ENCODE data around the gene CDK17. TPM values are rescaled to one million over a fixed set of nuclear protein-coding genes. Genes with fewer than 3 reads are reported as not detected.

The CDK17 gene
- total and polyA plus RNA-seq, 4 experiments from 2014 or later: 30.5 to 67.4 (median 49.2) TPM

DNA sequence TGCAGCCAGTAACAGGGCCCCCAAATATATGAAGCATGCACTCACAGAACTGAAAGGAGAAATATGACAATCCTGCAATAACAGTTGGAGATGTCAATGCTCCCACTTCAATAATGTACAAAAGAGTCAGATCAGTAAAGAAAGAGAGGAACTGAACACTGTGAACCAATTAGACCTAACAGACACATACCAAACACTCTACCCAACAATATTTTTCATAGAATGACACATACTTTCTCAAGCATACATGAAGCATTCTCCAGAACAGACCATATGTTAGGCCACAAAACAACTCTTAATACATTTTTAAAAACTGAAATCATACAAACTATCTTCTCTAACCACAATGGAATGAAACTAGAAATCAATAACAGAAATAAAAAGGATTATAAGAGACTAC, 125.9 kb downstream of the CDK17 start:
- Histone ChIP-seq H3K27ac (ENCODE audit: low read depth, low read length) (no peak overlapping the region), H3K4me3 (ENCODE audit: low read length in 2 of 2) (no peak overlapping the region), H3K36me3 (ENCODE audit: insufficient read depth, low read length) (peaks cover 16% of the 10 kb centered on the region), H3K27me3 (ENCODE audit: insufficient read depth, low read length) (no peaks in the 10 kb centered on the region), H3K9me3 (ENCODE audit: control insufficient read depth in 1 of 2, low read length in 2 of 2) (no peaks in the 10 kb centered on the region), H3K4me1 (ENCODE audit: insufficient read depth, low read length) (no peaks in the 10 kb centered on the region)
- POLR2A ChIA-PET (ENCODE audit: partially characterized antibody): no interaction called here
- no peak overlapping the region for H3K4me3 Mint-ChIP-seq
- H3K36me3 Mint-ChIP-seq: peaks cover 44 to 73% of the 10 kb centered on the region in 2 donors
- CTCF ChIA-PET (ENCODE audit: partially characterized antibody): no interaction called here
- H3K9me3 Mint-ChIP-seq: no peaks in the 10 kb centered on the region
- no peak for DNase-seq
- intact Hi-C loops (cut with micrococcal nuclease): no loop called here
- peaks cover 12 to 45% (median 25%) of the 10 kb centered on the region in 4 donors for H3K4me1 Mint-ChIP-seq
- no peaks in the 10 kb centered on the region for H3K27me3 Mint-ChIP-seq
- H3K27ac Mint-ChIP-seq: peak overlapping the region in 6 of 7 donors; percentile 7 to 74 (median 62)

DNA sequence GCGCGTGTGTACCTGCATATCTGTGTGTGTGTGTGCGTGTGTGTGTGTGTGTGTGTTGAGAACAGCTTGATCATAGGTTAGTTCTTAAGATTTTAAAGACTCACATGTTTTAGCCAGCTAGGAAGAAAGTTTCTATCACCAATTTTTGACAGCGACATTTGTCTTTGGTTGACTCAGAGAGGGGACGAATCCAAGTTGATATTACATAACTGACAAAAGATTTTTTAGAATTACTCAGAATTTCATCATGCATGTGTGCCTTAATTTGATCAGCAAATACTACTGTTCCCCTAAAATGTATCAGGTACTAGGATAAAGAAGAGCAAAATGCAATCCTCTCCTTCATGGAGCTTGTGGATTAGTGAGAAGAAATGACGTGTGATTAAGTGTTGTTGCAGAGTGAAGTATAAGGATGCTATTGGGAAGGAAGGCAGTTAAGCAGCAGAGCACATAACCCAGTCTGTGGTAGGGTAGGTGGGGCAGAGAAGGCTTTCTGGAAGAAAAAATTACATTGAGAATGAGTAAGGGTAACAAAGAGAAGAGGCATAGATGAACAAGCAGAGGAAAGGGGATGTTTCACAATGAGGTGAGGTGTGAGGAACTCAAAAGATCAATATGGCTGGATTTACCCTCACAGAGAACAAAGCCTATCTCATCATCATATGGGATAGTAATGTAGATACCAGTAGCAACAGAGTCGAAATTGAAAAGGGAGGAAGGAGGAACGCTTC, 128.6 kb downstream of the CDK17 start:
- Mint-ChIP-seq H3K27ac (peak overlapping the region; percentile 8 to 88 (median 52)), H3K36me3 (peaks cover 52 to 79% of the 10 kb centered on the region in 2 donors), H3K9me3 (no peaks in the 10 kb centered on the region), H3K4me3 (no peak overlapping the region), H3K4me1 (peaks cover 22 to 64% (median 32%) of the 10 kb centered on the region in 4 donors), H3K27me3 (no peaks in the 10 kb centered on the region)
- POLR2A ChIA-PET (ENCODE audit: partially characterized antibody): interaction anchor here (0.9 kb wide), 1 partner anchor 207 kb away, joined by 3 read pairs; no protein-coding TSS in a partner anchor
- Histone ChIP-seq H3K4me3 (ENCODE audit: low read length in 2 of 2) (no peak overlapping the region), H3K27me3 (ENCODE audit: insufficient read depth, low read length) (no peaks in the 10 kb centered on the region), H3K9me3 (ENCODE audit: control insufficient read depth in 1 of 2, low read length in 2 of 2) (no peaks in the 10 kb centered on the region), H3K4me1 (ENCODE audit: insufficient read depth, low read length) (no peaks in the 10 kb centered on the region), H3K27ac (ENCODE audit: low read depth, low read length) (no peak overlapping the region), H3K36me3 (ENCODE audit: insufficient read depth, low read length) (peaks cover 17% of the 10 kb centered on the region)
- DNase-seq: no peak
- CTCF ChIA-PET (ENCODE audit: partially characterized antibody): interaction anchor here (0.8 to 1.3 kb wide), 4 partner anchors 8 to 209 kb away, joined by 3 read pairs; no protein-coding TSS in a partner anchor
- intact Hi-C loops (cut with micrococcal nuclease): no loop called here

DNA sequence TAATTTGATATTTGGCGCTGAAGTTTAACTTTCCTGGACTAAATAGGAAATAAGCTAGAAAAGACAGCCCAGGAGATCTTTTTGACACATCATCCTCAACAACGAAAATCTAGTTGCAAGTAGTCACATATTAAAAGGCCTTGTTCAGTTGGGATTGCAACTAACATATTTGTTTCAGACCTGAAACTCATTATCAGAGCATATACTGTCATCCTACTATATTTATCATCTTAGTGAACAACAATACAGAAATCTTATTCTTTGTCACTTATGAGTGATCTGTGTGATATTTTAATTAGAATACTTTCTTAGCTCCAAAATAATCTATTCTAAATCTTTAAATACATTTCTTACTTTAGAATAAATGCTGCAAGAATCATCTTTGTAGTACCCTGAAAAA, 134.0 kb downstream of the CDK17 start:
- Mint-ChIP-seq H3K27me3 (no peaks in the 10 kb centered on the region), H3K4me3 (no peak overlapping the region), H3K9me3 (no peaks in the 10 kb centered on the region), H3K27ac (peak overlapping the region in 3 of 7 donors; percentile 50 to 82 (median 64)), H3K36me3 (peaks cover 44 to 82% of the 10 kb centered on the region in 2 donors), H3K4me1 (peaks cover 22 to 50% (median 25%) of the 10 kb centered on the region in 4 donors)
- no peaks in the 10 kb centered on the region for H3K27me3 ChIP-seq (ENCODE audit: insufficient read depth, low read length)
- H3K4me1 ChIP-seq (ENCODE audit: insufficient read depth, low read length): no peaks in the 10 kb centered on the region
- no peaks in the 10 kb centered on the region for H3K9me3 ChIP-seq (ENCODE audit: control insufficient read depth in 1 of 2, low read length in 2 of 2)
- H3K4me3 ChIP-seq (ENCODE audit: low read length in 2 of 2): no peak overlapping the region
- intact Hi-C loops (cut with micrococcal nuclease): loop anchor here (1.0 kb wide), 1 partner anchor 44 kb away; no protein-coding TSS in a partner anchor
- H3K27ac ChIP-seq (ENCODE audit: low read depth, low read length): no peak overlapping the region
- POLR2A ChIA-PET (ENCODE audit: partially characterized antibody): interaction anchor here (2.6 kb wide), 1 partner anchor 134 kb away, joined by 15 read pairs; the partner anchor contains the start of gene CDK17
- H3K36me3 ChIP-seq (ENCODE audit: insufficient read depth, low read length): peaks cover 9% of the 10 kb centered on the region
- no peak for DNase-seq
- CTCF ChIA-PET (ENCODE audit: partially characterized antibody): interaction anchor here (1.2 kb wide), 2 partner anchors 51 to 250 kb away, joined by 3 read pairs; no protein-coding TSS in a partner anchor

DNA sequence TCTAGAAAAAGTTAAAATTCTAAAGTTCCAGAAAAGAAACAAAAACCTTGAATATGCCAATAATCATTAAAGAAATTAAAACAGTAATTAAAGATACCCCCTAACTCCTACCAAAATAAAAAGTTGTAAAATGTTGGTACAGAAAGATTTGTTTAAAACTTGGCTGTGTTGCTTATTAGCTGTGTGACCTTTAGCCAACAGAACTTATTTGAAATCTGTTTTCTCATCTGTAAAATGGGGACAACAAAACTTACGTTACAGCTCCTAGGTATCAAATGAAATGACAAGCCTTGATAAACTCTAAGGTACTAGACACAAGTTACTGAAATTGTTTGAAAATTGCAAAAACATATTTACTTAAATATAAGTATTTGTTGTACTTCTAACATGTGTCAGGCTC, 134.4 kb downstream of the CDK17 start:
- Mint-ChIP-seq H3K4me3 (no peak overlapping the region), H3K9me3 (no peaks in the 10 kb centered on the region), H3K36me3 (peaks cover 45 to 82% of the 10 kb centered on the region in 2 donors), H3K4me1 (peaks cover 23 to 50% (median 27%) of the 10 kb centered on the region in 4 donors), H3K27ac (peak overlapping the region in 4 of 7 donors; percentile 36 to 82 (median 52)), H3K27me3 (no peaks in the 10 kb centered on the region)
- ChIA-PET CTCF (ENCODE audit: partially characterized antibody) (interaction anchor here (1.0 to 1.2 kb wide), 3 partner anchors 51 to 251 kb away, joined by 3 read pairs; partner anchors contain the start of gene CDK17), POLR2A (ENCODE audit: partially characterized antibody) (interaction anchor here (2.6 kb wide), 1 partner anchor 134 kb away, joined by 15 read pairs; the partner anchor contains the start of gene CDK17)
- Histone ChIP-seq H3K4me1 (ENCODE audit: insufficient read depth, low read length) (no peaks in the 10 kb centered on the region), H3K9me3 (ENCODE audit: control insufficient read depth in 1 of 2, low read length in 2 of 2) (no peaks in the 10 kb centered on the region), H3K4me3 (ENCODE audit: low read length in 2 of 2) (no peak overlapping the region), H3K27ac (ENCODE audit: low read depth, low read length) (no peak overlapping the region), H3K36me3 (ENCODE audit: insufficient read depth, low read length) (peaks cover 12% of the 10 kb centered on the region), H3K27me3 (ENCODE audit: insufficient read depth, low read length) (no peaks in the 10 kb centered on the region)
- intact Hi-C loops (cut with micrococcal nuclease): loop anchor here (1.0 kb wide), 1 partner anchor 44 kb away; no protein-coding TSS in a partner anchor
- DNase-seq: no peak

DNA sequence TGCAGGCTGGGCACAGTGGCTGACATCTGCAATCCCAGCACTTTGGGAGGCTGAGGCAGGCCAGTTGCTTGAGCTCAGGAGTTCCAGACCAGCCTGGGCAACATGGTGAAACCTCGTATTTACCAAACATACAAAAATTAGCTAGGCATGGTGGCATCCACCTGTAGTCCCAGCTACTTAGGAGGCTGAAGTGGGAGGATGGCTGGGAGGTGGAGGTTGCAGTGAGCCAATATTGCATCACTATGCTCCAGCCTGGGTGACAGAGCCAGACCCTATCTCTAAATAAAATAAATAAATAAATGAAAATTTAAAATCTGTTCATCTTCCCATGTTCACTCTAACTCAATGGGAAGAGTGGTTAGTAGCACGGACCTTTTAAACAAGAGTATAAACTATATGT, 134.8 kb downstream of the CDK17 start:
- peaks cover 0 to 2% (median 0%) of the 10 kb centered on the region in 8 donors for H3K9me3 Mint-ChIP-seq
- H3K4me3 Mint-ChIP-seq: no peak overlapping the region
- peaks cover 45 to 82% of the 10 kb centered on the region in 2 donors for H3K36me3 Mint-ChIP-seq
- H3K4me3 ChIP-seq (ENCODE audit: low read length in 2 of 2): no peak overlapping the region
- ChIA-PET POLR2A (ENCODE audit: partially characterized antibody) (interaction anchor here (2.6 kb wide), 1 partner anchor 135 kb away, joined by 15 read pairs; the partner anchor contains the start of gene CDK17), CTCF (ENCODE audit: partially characterized antibody) (interaction anchor here (1.0 to 1.2 kb wide), 2 partner anchors 135 to 251 kb away, joined by 3 read pairs; partner anchors contain the start of gene CDK17)
- intact Hi-C loops (cut with micrococcal nuclease): no loop called here
- H3K27me3 Mint-ChIP-seq: no peaks in the 10 kb centered on the region
- H3K36me3 ChIP-seq (ENCODE audit: insufficient read depth, low read length): peaks cover 13% of the 10 kb centered on the region
- peak overlapping the region in 4 of 7 donors; percentile 24 to 90 (median 54) for H3K27ac Mint-ChIP-seq
- no peak for DNase-seq
- H3K27me3 ChIP-seq (ENCODE audit: insufficient read depth, low read length): no peaks in the 10 kb centered on the region
- no peaks in the 10 kb centered on the region for H3K4me1 ChIP-seq (ENCODE audit: insufficient read depth, low read length)
- H3K4me1 Mint-ChIP-seq: peaks cover 26 to 50% (median 31%) of the 10 kb centered on the region in 4 donors
- H3K9me3 ChIP-seq (ENCODE audit: control insufficient read depth in 1 of 2, low read length in 2 of 2): no peaks in the 10 kb centered on the region
- no peak overlapping the region for H3K27ac ChIP-seq (ENCODE audit: low read depth, low read length)

DNA sequence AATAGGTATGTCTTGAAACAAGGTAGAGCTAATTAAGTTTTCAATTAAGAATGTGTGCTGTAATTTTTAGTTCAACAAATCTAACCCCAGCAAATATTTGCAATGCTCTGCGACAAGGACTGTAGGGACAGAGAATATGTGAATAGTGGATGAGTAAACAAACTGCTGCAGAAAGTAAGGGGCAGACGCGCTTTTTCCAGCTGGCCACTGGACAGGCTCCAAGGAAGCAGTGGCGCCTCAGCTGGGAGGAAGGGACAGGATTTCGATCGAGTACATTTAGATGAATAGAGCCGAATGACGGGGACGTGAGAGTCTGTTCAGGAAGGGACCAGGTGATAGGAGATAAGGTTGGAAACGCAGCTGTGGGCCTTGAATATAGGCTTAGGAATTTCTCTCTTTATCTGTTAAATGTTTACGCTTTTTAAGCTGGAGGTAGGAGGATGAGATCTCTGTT, 136.8 kb downstream of the CDK17 start:
- no peaks in the 10 kb centered on the region for H3K27me3 Mint-ChIP-seq

More for the DNA sequence above, 136.8 kb downstream of the CDK17 start:
- H3K4me3 Mint-ChIP-seq: no peak overlapping the region
- Histone ChIP-seq H3K27ac (ENCODE audit: low read depth, low read length) (no peak overlapping the region), H3K4me1 (ENCODE audit: insufficient read depth, low read length) (peaks cover 3% of the 10 kb centered on the region), H3K4me3 (ENCODE audit: low read length in 2 of 2) (no peak overlapping the region), H3K36me3 (ENCODE audit: insufficient read depth, low read length) (peaks cover 13% of the 10 kb centered on the region), H3K9me3 (ENCODE audit: control insufficient read depth in 1 of 2, low read length in 2 of 2) (no peaks in the 10 kb centered on the region), H3K27me3 (ENCODE audit: insufficient read depth, low read length) (no peaks in the 10 kb centered on the region)
- intact Hi-C loops (cut with micrococcal nuclease): no loop called here
- peaks cover 21 to 32% (median 29%) of the 10 kb centered on the region in 4 donors for H3K4me1 Mint-ChIP-seq
- peaks cover 43 to 75% of the 10 kb centered on the region in 2 donors for H3K36me3 Mint-ChIP-seq
- no peak for DNase-seq
- H3K9me3 Mint-ChIP-seq: peaks cover 0 to 2% (median 0%) of the 10 kb centered on the region in 8 donors
- POLR2A ChIA-PET (ENCODE audit: partially characterized antibody): interaction anchor here (0.9 to 1.6 kb wide), 2 partner anchors 12 to 138 kb away, joined by 3 read pairs; no protein-coding TSS in a partner anchor
- peak overlapping the region; percentile 2 to 73 (median 55) for H3K27ac Mint-ChIP-seq
- CTCF ChIA-PET (ENCODE audit: partially characterized antibody): interaction anchor here (1.0 to 1.5 kb wide), 2 partner anchors 9 kb away, joined by 3 read pairs; no protein-coding TSS in a partner anchor

All from CD4-positive, alpha-beta memory T cell (primary cell).